Heart right ventricle (tissue), 16 donors: ENCODE measurements around the gene TICAM2. TPM values are rescaled to one million over a fixed set of nuclear protein-coding genes. Genes with fewer than 3 reads are reported as not detected.

ENCODE experiments used
- ATAC-seq, 8 donors: fragments of 200-7000 bp; cut with Tn5 transposase; one replicate each; pipeline ENCODE4 v1.9.1; 2020; ENCODE audit warnings: mild to moderate bottlenecking in 8 of 8, moderate library complexity in 8 of 8, moderate number of reproducible peaks in 1 of 8
- DNase-seq, 2 donors: peaks; one replicate each; pipeline ENCODE4 v3.0.0-alpha.2; 2020
- H3K27ac ChIP-seq, 10 donors: fragments of 200-600 bp; sonication (generic) in 2 of 10; one replicate each; pipeline versions ENCODE4 v1.5.0 to v1.8.0; 2020 to 2022; ENCODE audit warnings: mild to moderate bottlenecking in 3 of 10
- H3K27me3 ChIP-seq, 7 donors: fragments of 200-600 bp; one replicate each; pipeline ENCODE4 v1.8.0; 2021 to 2022; ENCODE audit warnings: mild to moderate bottlenecking in 2 of 7
- H3K36me3 ChIP-seq, 9 donors: fragments of 200-600 bp; sonication (generic) in 1 of 9; one replicate each; pipeline versions ENCODE4 v1.5.0 to v1.8.0; 2020 to 2022; ENCODE audit warnings: mild to moderate bottlenecking in 2 of 9
- H3K4me1 ChIP-seq, 9 donors: fragments of 200-600 bp; sonication (generic) in 1 of 9; one replicate each; pipeline versions ENCODE4 v1.5.0 to v1.8.0; 2020 to 2022; ENCODE audit warnings: mild to moderate bottlenecking in 4 of 9
- H3K4me3 ChIP-seq, 10 donors: fragments of 200-600 bp; sonication (generic) in 2 of 10; one replicate each; pipeline versions ENCODE4 v1.5.0 to v1.8.0; 2020 to 2022; ENCODE audit warnings: mild to moderate bottlenecking in 7 of 10, moderate library complexity in 2 of 10
- H3K9me3 ChIP-seq, 11 donors: fragments of 200-600 bp in 10 of 11; sonication (generic) in 2 of 11; one replicate each; pipeline versions ENCODE4 v1.5.0 to v1.8.0; 2013 to 2022; ENCODE audit warnings: mild to moderate bottlenecking in 2 of 11, control low read depth in 1 of 11, moderate library complexity in 1 of 11
- WGBS, 2 donors: extraction: QIAGEN DNeasy Blood & Tissue Kit; methylation state at CpG; one replicate each; pipeline ENCODE4 v1.1.7; 2013; ENCODE audit warnings: inconsistent platforms in 1 of 2; 5-methylcytosine and 5-hydroxymethylcytosine counted together
- intact Hi-C, 10 donors: fragments of 100-400 bp; cut with DNase I; formaldehyde crosslinking; loops; one replicate each; pipeline versions ENCODE4 v1.11.1 to v1.14.2; 2022
- polyA plus RNA-seq, 2 donors: library from polyadenylated mRNA; stranded (reverse); fragments of 200-250 nt; gene quantifications; one replicate each; pipeline ENCODE4 v1.2.3, GENCODE V29; 2013
- total RNA-seq, 10 donors: library from RNA; stranded (reverse); fragmentation: NEBNext Ultra II Directional in 3 of 10; extraction: Animal tissue kit (Norgen Biotek cat#: 25700) in 3 of 10; gene quantifications; one replicate each; pipeline versions ENCODE4 v1.2.1 to v1.2.4, GENCODE V29; 2021 to 2023
- TF ChIP-seq, protein P1 (sequence below), 9 donors: fragments of 200-600 bp; sonication (generic) in 2 of 9; IDR thresholded peaks; one replicate each; pipeline versions ENCODE4 v1.5.0 to v1.8.0; 2021 to 2022; ENCODE audit warnings: antibody characterized with exemption in 9 of 9, mild to moderate bottlenecking in 5 of 9, moderate library complexity in 1 of 9
- donor health status: Arrhythmogenic right ventricular cardiomyopathy.
- donor health status: ischemic (EF 13 %, LVEDD 7.1; RV severe dilation, severe dysfunction).
- donor health status: healthy with polysubstance abuse.
- donor health status: DM: no; HTN: yes; CAD: no.
- donor health status: DM: no; HTN: no; CAD: no.
- donor health status: ischemic (EF 25% LVEDD 6.9; RV normal size, moderate dysfunction).
- donor health status: ischemic (EF 25% LVEDD 5.7; RV mildly dilated, moderate dysfunction).
- donor health status: healthy.
- donor health status: DM: yes; HTN: yes; CAD: no.
- donor health status: Ischemic cardiomyopathy.
- donor health status: ischemic (EF 35%, LVEDD 5.7; RV mildly dilated, moderate dysfunction).
- donor health status: nonischemic (EF 11% LVEDD 7.7; RV severe dilation, severe dysfunction).
- donor health status: DM: yes; HTN: yes; CAD: no.
- donor health status: PGD.
- donor health status: ischemic (EF 29% LVEDD 5.4; RV normal size, mild dysfunction).
- donor health status: nonischemic (EF 23%, LVEDD 6.1; RV moderate dilation, normal function).

Gene TICAM2
- total and polyA plus RNA-seq, 12 donors = 1.2 to 4.4 (median 1.9) TPM

DNA sequence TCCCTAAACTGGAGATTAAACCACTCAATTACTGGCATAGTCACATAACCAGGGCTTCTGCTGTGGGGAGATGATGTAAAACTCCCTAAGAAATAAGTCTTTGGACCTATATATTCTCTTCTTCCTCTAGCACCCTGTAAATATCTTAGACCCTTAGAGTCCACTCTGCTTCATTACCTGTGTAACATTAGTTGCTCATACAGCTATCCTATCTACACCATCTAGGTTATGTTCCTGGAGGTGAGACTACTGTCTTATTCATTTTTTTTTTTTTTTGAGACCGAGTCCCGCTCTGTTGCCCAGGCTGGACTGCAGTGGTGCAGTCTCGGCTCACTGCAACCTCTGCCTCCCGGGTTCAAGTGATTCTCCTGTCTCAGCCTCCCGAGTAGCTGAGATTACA is 9.6 kb upstream of the TICAM2 start:
- intact Hi-C loops = no loop called here
- Histone ChIP-seq H3K27me3 (no peaks in the 10 kb centered on the region), H3K36me3 (peaks cover 0 to 70% (median 12%) of the 10 kb centered on the region in 9 donors), H3K4me1 (peaks cover 0 to 19% (median 6%) of the 10 kb centered on the region in 9 donors), H3K9me3 (no peaks in the 10 kb centered on the region), H3K4me3 (no peak overlapping the region), H3K27ac (no peak overlapping the region)
- no peak for DNase-seq
- 94 to 97% methylated on average over 5 of the region's 5 CpGs for WGBS, 2 donors
- TF ChIP-seq, protein P1, sequence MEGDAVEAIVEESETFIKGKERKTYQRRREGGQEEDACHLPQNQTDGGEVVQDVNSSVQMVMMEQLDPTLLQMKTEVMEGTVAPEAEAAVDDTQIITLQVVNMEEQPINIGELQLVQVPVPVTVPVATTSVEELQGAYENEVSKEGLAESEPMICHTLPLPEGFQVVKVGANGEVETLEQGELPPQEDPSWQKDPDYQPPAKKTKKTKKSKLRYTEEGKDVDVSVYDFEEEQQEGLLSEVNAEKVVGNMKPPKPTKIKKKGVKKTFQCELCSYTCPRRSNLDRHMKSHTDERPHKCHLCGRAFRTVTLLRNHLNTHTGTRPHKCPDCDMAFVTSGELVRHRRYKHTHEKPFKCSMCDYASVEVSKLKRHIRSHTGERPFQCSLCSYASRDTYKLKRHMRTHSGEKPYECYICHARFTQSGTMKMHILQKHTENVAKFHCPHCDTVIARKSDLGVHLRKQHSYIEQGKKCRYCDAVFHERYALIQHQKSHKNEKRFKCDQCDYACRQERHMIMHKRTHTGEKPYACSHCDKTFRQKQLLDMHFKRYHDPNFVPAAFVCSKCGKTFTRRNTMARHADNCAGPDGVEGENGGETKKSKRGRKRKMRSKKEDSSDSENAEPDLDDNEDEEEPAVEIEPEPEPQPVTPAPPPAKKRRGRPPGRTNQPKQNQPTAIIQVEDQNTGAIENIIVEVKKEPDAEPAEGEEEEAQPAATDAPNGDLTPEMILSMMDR (IDR thresholded peaks at IDR 0.05) = no peak
- no peak for ATAC-seq

DNA sequence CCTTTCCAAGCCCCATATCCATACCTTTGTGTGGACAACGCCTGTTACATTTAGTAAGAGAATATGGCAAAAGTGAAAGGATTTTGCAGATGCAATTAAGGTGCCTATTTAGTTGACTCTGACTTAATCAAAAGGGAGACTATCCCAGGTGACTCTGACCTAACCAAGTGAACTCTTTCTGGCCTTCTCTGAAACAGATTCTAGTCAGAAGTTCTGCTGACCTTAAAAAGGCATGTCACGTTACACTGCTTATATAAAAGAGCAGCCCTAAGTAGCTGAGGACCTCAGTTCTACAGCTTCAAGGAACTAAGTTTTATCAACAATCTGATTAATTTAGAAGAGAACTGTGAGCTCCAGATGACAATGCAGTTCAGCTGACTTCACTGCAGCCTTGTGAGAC is 5.7 kb upstream of the TICAM2 start:
- Histone ChIP-seq H3K27me3 (no peaks in the 10 kb centered on the region), H3K27ac (peak overlapping the region in 1 of 10 donors; percentile 5), H3K9me3 (no peaks in the 10 kb centered on the region), H3K4me1 (peaks cover 0 to 17% (median 13%) of the 10 kb centered on the region in 9 donors), H3K36me3 (peaks cover 0 to 37% (median 3%) of the 10 kb centered on the region in 9 donors), H3K4me3 (no peak overlapping the region)
- intact Hi-C loops = no loop called here
- no peak for DNase-seq
- peak in 1 of 8 donors; percentile 29 for ATAC-seq
- 70 to 78% methylated on average over 2 of the region's 2 CpGs for WGBS, 2 donors
- TF ChIP-seq, protein P1 (IDR thresholded peaks at IDR 0.05) = no peak

DNA sequence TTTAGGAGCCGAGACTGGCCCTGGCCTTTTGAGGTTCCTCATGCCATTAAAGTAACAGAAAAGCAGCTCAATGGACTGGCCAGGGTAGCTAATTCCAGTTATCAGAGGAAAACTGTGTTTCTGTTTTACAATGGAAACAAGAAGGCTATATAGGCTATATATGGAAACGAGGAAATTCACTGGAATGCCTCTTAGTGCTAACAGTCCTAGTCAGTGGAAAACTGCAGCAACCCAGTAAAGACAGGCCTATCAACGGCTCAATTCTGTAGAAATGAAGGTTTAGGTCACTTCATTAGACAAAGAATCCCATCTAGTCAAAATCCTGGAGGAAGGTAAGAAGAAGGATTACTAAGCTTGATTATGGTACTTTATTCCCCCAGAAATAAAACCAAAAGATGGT is 3.2 kb upstream of the TICAM2 start:
- Histone ChIP-seq H3K36me3 (peaks cover 0 to 15% (median 0%) of the 10 kb centered on the region in 9 donors), H3K4me3 (no peak overlapping the region), H3K4me1 (peaks cover 0 to 32% (median 26%) of the 10 kb centered on the region in 9 donors), H3K9me3 (no peaks in the 10 kb centered on the region), H3K27ac (no peak overlapping the region), H3K27me3 (no peaks in the 10 kb centered on the region)
- TF ChIP-seq, protein P1 (IDR thresholded peaks at IDR 0.05) = no peak
- DNase-seq (no peak), ATAC-seq (no peak)
- 82 to 84% methylated on average over 3 of the region's 3 CpGs for WGBS, 2 donors
- intact Hi-C loops = no loop called here

DNA sequence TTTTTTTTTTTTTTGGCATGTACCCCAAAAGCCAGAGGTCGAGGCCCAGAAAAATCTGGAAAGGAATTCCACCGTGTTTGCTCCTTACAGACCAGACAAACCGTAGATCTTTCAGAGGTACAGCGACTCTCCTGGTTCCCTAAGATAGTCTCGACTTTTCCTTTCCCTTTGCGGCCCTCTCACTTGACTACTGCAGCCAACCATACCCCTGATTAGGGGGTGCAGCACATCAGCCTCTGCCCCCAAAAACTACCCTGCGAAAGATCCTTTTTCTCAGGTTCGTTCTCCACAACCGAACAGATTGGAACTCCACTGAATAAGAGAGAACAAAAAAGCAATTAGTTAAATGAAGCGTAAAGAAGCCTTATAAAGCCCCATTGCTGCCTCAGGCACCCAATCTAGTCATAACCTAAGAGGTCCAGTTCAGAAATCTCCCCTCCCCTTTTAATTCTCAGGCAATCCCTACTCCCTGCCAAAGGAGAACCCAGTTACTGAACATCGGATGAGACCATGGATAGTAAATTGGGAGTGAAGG is 379 bp upstream of the TICAM2 start:
- Histone ChIP-seq H3K27me3 (no peaks in the 10 kb centered on the region), H3K27ac (peak overlapping the region; percentile 88 to 98 (median 94)), H3K9me3 (no peaks in the 10 kb centered on the region), H3K4me3 (peak overlapping the region; percentile 83 to 98 (median 88)), H3K4me1 (peaks cover 0 to 51% (median 43%) of the 10 kb centered on the region in 9 donors), H3K36me3 (peaks cover 0 to 7% (median 0%) of the 10 kb centered on the region in 9 donors)
- TF ChIP-seq, protein P1 (IDR thresholded peaks at IDR 0.05) = no peak
- DNase-seq = no peak
- intact Hi-C loops = no loop called here
- peak in 6 of 8 donors; percentile 21 to 46 (median 32) for ATAC-seq
- WGBS, 2 donors = 36 to 38% methylated on average over 11 of the region's 11 CpGs
